NCI-H1436 (cell line): Measurements from ENCODE around the gene TOMM7.
"Not testable (repeated sequence)": the region's sequence is repeated elsewhere in the genome, so short reads cannot be mapped to it uniquely, and the experiment has no call there.

ENCODE experiments used
- DNase-seq: peaks from one replicate; lab custom pipeline; 2025; lab: John Stamatoyannopoulos, UW

TOMM7 gene

GRCh38 chr7:22821702-22822485 lies 755 bp downstream of the TOMM7 start:
- no peak for DNase-seq

- DNase-seq, result no peak
Measured at GRCh38 chr7:22819476-22819875, 3.2 kb downstream of the TOMM7 start.

- DNase-seq, result no peak
Measured at GRCh38 chr7:22814261-22815208, 8.1 kb downstream of the TOMM7 start.

GRCh38 chr7:22812353-22812752 lies 10.3 kb downstream of the TOMM7 start:
- no peak for DNase-seq

- no peak for DNase-seq
Measured at GRCh38 chr7:22811746-22812280, 10.8 kb downstream of the TOMM7 start.

- no peak for DNase-seq
Measured at GRCh38 chr7:22810843-22811242, 11.8 kb downstream of the TOMM7 start.

- DNase-seq, result no peak
Measured at GRCh38 chr7:22809902-22810642, 12.6 kb downstream of the TOMM7 start.

- DNase-seq, result no peak
Measured at GRCh38 chr7:22808140-22808539, 14.5 kb downstream of the TOMM7 start.

- DNase-seq, result no peak
Measured at GRCh38 chr7:22806752-22807151, 15.9 kb downstream of the TOMM7 start.

GRCh38 chr7:22805227-22805626 lies 17.4 kb downstream of the TOMM7 start:
- DNase-seq, result no peak

- DNase-seq, result not testable (repeated sequence)
Measured at GRCh38 chr7:22802831-22803230, 19.8 kb downstream of the TOMM7 start.

GRCh38 chr7:22802426-22802825 lies 20.2 kb downstream of the TOMM7 start:
- no peak for DNase-seq

GRCh38 chr7:22801912-22802311 lies 20.7 kb downstream of the TOMM7 start:
- no peak for DNase-seq

GRCh38 chr7:22799633-22800032 lies 23.0 kb downstream of the TOMM7 start:
- no peak for DNase-seq

GRCh38 chr7:22793593-22794462 lies 28.8 kb downstream of the TOMM7 start:
- no peak for DNase-seq

GRCh38 chr7:22791204-22792158 lies 31.2 kb downstream of the TOMM7 start:
- DNase-seq, result no peak

- not testable (repeated sequence) for DNase-seq
Measured at GRCh38 chr7:22790640-22791039, 32.0 kb downstream of the TOMM7 start.

GRCh38 chr7:22787951-22788350 lies 34.7 kb downstream of the TOMM7 start:
- DNase-seq, result no peak

GRCh38 chr7:22786290-22786932 lies 36.2 kb downstream of the TOMM7 start:
- no peak for DNase-seq
